ENCODE data around the gene TSPOAP1.

Gene TSPOAP1

DNA sequence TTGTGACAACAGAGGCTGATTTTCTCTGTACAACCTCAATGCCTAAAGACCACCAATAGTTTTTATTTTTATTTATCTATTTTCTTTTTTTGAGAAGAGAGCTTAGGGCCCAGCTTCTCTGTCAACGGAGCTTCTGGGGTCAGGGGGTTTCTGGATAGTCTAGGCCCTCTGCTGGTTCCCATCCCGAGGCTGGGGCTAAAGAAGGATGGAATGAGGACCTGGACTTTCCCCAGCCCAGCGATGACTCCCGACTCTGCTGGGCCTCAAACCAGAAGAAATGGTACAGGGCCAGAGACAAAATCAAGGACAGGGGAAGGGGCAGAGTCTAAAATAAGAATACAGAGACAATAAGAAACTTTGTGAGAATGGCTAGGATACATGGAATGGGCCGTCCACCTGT is 5.7 kb upstream of the TSPOAP1 start:
- Histone ChIP-seq H3K9me3 (ENCODE audit: control insufficient read depth, insufficient read depth, low read length) (no peaks in the 10 kb centered on the region), H3F3A (ENCODE audit: control insufficient read depth, insufficient read depth) (peaks cover 77% of the 10 kb centered on the region), H3K27ac (ENCODE audit: low read depth, low read length) (peak overlapping the region; percentile 100), H3K4me1 (ENCODE audit: control insufficient read depth, low read length) (peaks cover 75% of the 10 kb centered on the region), H3K4me2 (ENCODE audit: low read length) (peak overlapping the region; percentile 98), H3K79me2 (ENCODE audit: control insufficient read depth, low read length) (peaks cover 62% of the 10 kb centered on the region), H3K9me2 (replicated peaks; ENCODE audit: control insufficient read depth, low read length) (no peaks in the 10 kb centered on the region), H3K27me3 (ENCODE audit: control insufficient read depth, low read length) (peaks cover 8% of the 10 kb centered on the region), H3K4me3 (ENCODE audit: low read length) (peak overlapping the region; percentile 78), H3K36me3 (ENCODE audit: control insufficient read depth, low read length) (peaks cover 48% of the 10 kb centered on the region), H4K20me1 (ENCODE audit: control insufficient read depth, insufficient read depth, low read depth, low read length) (peaks cover 9% of the 10 kb centered on the region; the same call in 1 of the 2 replicates)
- no peak for TF ChIP-seq EZH2phosphoT487 (IDR thresholded peaks at IDR 0.05; ENCODE audit: borderline replicate concordance, low read length)
- TF ChIP-seq, protein P1, sequence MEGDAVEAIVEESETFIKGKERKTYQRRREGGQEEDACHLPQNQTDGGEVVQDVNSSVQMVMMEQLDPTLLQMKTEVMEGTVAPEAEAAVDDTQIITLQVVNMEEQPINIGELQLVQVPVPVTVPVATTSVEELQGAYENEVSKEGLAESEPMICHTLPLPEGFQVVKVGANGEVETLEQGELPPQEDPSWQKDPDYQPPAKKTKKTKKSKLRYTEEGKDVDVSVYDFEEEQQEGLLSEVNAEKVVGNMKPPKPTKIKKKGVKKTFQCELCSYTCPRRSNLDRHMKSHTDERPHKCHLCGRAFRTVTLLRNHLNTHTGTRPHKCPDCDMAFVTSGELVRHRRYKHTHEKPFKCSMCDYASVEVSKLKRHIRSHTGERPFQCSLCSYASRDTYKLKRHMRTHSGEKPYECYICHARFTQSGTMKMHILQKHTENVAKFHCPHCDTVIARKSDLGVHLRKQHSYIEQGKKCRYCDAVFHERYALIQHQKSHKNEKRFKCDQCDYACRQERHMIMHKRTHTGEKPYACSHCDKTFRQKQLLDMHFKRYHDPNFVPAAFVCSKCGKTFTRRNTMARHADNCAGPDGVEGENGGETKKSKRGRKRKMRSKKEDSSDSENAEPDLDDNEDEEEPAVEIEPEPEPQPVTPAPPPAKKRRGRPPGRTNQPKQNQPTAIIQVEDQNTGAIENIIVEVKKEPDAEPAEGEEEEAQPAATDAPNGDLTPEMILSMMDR (IDR thresholded peaks at IDR 0.05; ENCODE audit: low read depth, low read length, poor library complexity, severe bottlenecking): peak; percentile 19

DNA sequence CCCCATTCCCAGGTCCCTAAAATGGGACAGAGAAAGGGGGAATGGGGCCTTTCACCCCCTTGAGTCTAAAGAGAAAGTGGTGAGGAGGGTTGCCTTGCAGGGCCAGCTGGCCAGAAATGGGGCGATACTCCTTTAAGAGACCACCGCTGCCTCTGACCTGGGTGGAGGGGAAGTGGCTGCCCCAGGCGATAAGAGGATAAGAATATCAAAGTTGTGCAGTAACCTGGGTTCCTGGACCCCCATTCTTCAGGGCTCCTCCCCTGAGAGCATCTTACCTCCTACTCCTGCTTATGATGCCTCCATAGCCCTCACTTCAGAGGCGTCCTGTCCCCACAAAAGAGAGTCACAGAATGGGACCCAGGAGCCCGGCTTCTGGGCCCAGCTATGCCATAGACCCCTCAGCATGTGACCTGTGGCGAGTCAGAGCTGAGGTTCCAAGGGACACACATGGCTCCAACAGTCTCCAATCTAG is 5.2 kb upstream of the TSPOAP1 start:
- peaks cover 62% of the 10 kb centered on the region for H3K79me2 ChIP-seq (ENCODE audit: control insufficient read depth, low read length)
- no peaks in the 10 kb centered on the region for H3K9me3 ChIP-seq (ENCODE audit: control insufficient read depth, insufficient read depth, low read length)
- TF ChIP-seq EZH2phosphoT487 (IDR thresholded peaks at IDR 0.05; ENCODE audit: borderline replicate concordance, low read length): no peak
- TF ChIP-seq, protein P1 (IDR thresholded peaks at IDR 0.05; ENCODE audit: low read depth, low read length, poor library complexity, severe bottlenecking): no peak
- H3K27me3 ChIP-seq (ENCODE audit: control insufficient read depth, low read length): peaks cover 8% of the 10 kb centered on the region
- peak overlapping the region; percentile 100 for H3K27ac ChIP-seq (ENCODE audit: low read depth, low read length)
- H3F3A ChIP-seq (ENCODE audit: control insufficient read depth, insufficient read depth): peaks cover 80% of the 10 kb centered on the region
- H4K20me1 ChIP-seq (ENCODE audit: control insufficient read depth, insufficient read depth, low read depth, low read length): peaks cover 9% of the 10 kb centered on the region; the same call in 1 of the 2 replicates
- peak overlapping the region; percentile 78 for H3K4me3 ChIP-seq (ENCODE audit: low read length)
- peaks cover 47% of the 10 kb centered on the region for H3K36me3 ChIP-seq (ENCODE audit: control insufficient read depth, low read length)
- peaks cover 75% of the 10 kb centered on the region for H3K4me1 ChIP-seq (ENCODE audit: control insufficient read depth, low read length)
- H3K9me2 ChIP-seq (replicated peaks; ENCODE audit: control insufficient read depth, low read length): no peaks in the 10 kb centered on the region
- peak overlapping the region; percentile 98 for H3K4me2 ChIP-seq (ENCODE audit: low read length)

DNA sequence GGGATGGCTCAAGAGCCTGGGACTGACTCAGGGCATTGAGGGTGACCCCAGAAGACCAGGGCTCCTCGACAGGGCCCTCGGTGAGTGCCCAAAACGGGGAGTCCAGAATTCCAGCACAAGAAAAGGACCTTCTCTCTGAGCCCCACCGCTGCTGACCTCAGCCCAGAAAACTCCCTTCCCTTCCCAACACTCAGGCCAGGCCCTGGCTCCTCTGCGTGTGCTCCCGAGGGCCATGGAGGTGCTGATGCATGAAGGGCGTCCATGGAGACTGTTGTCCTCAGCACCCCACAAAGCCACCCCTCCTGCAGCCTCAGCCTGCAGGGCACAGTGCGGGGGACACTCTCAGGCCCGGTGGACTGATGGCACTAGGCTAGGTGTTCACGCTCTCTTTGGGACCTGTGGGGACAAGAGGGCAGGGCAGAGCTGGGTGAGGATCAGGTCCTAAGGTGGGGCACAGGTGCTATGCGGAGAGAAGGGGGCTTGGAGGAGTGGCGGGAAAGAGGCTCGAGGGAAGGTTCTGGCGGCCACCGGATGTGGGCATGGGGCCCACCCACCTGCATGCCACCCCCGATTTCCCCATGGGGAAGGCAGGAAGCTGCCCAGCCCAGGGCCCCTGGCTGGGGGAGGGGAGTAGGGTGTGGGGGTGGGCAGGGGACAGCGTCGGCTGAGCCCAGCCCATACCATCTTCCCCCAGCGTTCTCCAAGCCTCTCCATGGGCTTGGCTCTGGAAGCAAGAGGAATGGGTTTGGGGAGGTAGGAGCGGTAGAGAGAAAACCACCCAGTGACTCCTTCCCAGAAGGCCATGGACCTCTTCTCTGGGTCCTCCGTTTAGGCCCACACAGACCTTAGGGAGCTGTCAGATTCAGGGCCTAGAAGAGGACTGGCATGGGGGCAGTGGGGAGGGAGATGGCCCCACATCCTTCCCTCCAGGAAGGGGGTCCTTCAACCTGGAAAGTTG is 4.5 kb upstream of the TSPOAP1 start:
- peak overlapping the region; percentile 98 for H3K4me2 ChIP-seq (ENCODE audit: low read length)

More for the DNA sequence above, 4.5 kb upstream of the TSPOAP1 start:
- H3K79me2 ChIP-seq (ENCODE audit: control insufficient read depth, low read length): peaks cover 56% of the 10 kb centered on the region
- no peaks in the 10 kb centered on the region for H3K9me3 ChIP-seq (ENCODE audit: control insufficient read depth, insufficient read depth, low read length)
- peaks cover 78% of the 10 kb centered on the region for H3F3A ChIP-seq (ENCODE audit: control insufficient read depth, insufficient read depth)
- H3K27ac ChIP-seq (ENCODE audit: low read depth, low read length): peak overlapping the region; percentile 100
- TF ChIP-seq, protein P1 (IDR thresholded peaks at IDR 0.05; ENCODE audit: low read depth, low read length, poor library complexity, severe bottlenecking): no peak
- TF ChIP-seq EZH2phosphoT487 (IDR thresholded peaks at IDR 0.05; ENCODE audit: borderline replicate concordance, low read length): no peak
- H3K36me3 ChIP-seq (ENCODE audit: control insufficient read depth, low read length): peaks cover 41% of the 10 kb centered on the region
- peaks cover 9% of the 10 kb centered on the region; the same call in 1 of the 2 replicates for H4K20me1 ChIP-seq (ENCODE audit: control insufficient read depth, insufficient read depth, low read depth, low read length)
- peak overlapping the region; percentile 78 for H3K4me3 ChIP-seq (ENCODE audit: low read length)
- H3K4me1 ChIP-seq (ENCODE audit: control insufficient read depth, low read length): peaks cover 76% of the 10 kb centered on the region
- no peaks in the 10 kb centered on the region for H3K9me2 ChIP-seq (replicated peaks; ENCODE audit: control insufficient read depth, low read length)
- peaks cover 8% of the 10 kb centered on the region for H3K27me3 ChIP-seq (ENCODE audit: control insufficient read depth, low read length)
